ENCODE data around the gene FBXO4. TPM values are rescaled to one million over a fixed set of nuclear protein-coding genes. Genes with fewer than 3 reads are reported as not detected.

Gene FBXO4
- total and polyA plus RNA-seq, 2 experiments from 2014 or later, result 0.63 to 0.74 TPM

GRCh38 chr5:41921166-41921565, 3.9 kb upstream of the FBXO4 start:
- DNase-seq (ENCODE audit: low spot score) (no peak), ATAC-seq (no peak)
- Histone ChIP-seq H3K27me3 (ENCODE audit: insufficient read depth) (no peaks in the 10 kb centered on the region), H4K20me1 (replicated peaks; ENCODE audit: insufficient read depth) (peaks cover 10% of the 10 kb centered on the region; the same call in 1 of the 2 replicates), H3K4me3 (no peak overlapping the region), H3K4me1 (ENCODE audit: insufficient read depth) (no peaks in the 10 kb centered on the region; the same call in 1 of the 2 replicates), H3K79me2 (replicated peaks; ENCODE audit: insufficient read depth) (no peaks in the 10 kb centered on the region), H3K4me2 (no peak overlapping the region), H3K27ac (ENCODE audit: low read depth) (no peak overlapping the region), H3K9me2 (ENCODE audit: insufficient read depth) (no peaks in the 10 kb centered on the region), H3K36me3 (ENCODE audit: insufficient read depth) (peaks cover 16% of the 10 kb centered on the region; the same call in 1 of the 2 replicates), H2AFZ (no peak overlapping the region), H3F3A (replicated peaks; ENCODE audit: low read depth) (0 out of 2 replicates have a peak, but pooled peaks cover 3% of the 10 kb centered on the region)
- H3K27ac Mint-ChIP-seq, result peak overlapping the region; percentile 56; the same call in 1 of the 2 replicates
- peaks cover 9% of the 10 kb centered on the region for H3K4me1 Mint-ChIP-seq
- peaks cover 2% of the 10 kb centered on the region for H3K27me3 Mint-ChIP-seq (ENCODE audit: insufficient read depth, low read depth, poor library complexity)
- H3K36me3 Mint-ChIP-seq (ENCODE audit: low read depth), result peaks cover 23% of the 10 kb centered on the region
- TF ChIP-seq NANOG (IDR thresholded peaks at IDR 0.05; ENCODE audit: borderline replicate concordance) (no peak), CREB1 (CRISPR knock-in tag; IDR thresholded peaks at IDR 0.05; ENCODE audit: low read depth) (no peak)
- TF ChIP-seq, protein P1, sequence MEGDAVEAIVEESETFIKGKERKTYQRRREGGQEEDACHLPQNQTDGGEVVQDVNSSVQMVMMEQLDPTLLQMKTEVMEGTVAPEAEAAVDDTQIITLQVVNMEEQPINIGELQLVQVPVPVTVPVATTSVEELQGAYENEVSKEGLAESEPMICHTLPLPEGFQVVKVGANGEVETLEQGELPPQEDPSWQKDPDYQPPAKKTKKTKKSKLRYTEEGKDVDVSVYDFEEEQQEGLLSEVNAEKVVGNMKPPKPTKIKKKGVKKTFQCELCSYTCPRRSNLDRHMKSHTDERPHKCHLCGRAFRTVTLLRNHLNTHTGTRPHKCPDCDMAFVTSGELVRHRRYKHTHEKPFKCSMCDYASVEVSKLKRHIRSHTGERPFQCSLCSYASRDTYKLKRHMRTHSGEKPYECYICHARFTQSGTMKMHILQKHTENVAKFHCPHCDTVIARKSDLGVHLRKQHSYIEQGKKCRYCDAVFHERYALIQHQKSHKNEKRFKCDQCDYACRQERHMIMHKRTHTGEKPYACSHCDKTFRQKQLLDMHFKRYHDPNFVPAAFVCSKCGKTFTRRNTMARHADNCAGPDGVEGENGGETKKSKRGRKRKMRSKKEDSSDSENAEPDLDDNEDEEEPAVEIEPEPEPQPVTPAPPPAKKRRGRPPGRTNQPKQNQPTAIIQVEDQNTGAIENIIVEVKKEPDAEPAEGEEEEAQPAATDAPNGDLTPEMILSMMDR (conservative IDR thresholded peaks at IDR 0.05; ENCODE audit: low read depth in 2 of 2), result no peak
- no peaks in the 10 kb centered on the region for H3K9me3 Mint-ChIP-seq
- no peak overlapping the region for H3K4me3 Mint-ChIP-seq

DNA sequence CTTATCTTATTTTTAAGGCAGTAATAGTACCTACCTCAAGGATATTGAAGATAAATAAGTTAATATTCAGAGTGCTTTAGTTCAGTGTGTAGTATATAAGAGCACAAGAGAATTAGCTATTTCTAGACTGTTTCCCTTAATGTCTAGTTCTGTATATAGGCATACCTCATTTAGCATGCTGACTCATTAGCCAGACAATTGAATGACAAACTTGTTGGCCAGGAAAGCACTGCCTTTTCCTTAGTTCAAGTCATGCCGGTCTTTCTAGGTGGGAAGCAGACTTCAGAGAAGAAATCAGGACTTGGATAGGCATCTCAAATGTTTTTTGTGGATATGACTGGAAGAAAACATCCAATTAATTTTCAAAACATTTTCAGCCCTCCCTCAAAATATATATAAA, 3.2 kb upstream of the FBXO4 start:
- no peak overlapping the region for H3K27ac ChIP-seq (ENCODE audit: low read depth)
- H2AFZ ChIP-seq, result no peak overlapping the region
- H3K27me3 Mint-ChIP-seq (ENCODE audit: insufficient read depth, low read depth, poor library complexity), result peaks cover 6% of the 10 kb centered on the region
- no peaks in the 10 kb centered on the region for H3K9me3 Mint-ChIP-seq
- TF ChIP-seq, protein P2, sequence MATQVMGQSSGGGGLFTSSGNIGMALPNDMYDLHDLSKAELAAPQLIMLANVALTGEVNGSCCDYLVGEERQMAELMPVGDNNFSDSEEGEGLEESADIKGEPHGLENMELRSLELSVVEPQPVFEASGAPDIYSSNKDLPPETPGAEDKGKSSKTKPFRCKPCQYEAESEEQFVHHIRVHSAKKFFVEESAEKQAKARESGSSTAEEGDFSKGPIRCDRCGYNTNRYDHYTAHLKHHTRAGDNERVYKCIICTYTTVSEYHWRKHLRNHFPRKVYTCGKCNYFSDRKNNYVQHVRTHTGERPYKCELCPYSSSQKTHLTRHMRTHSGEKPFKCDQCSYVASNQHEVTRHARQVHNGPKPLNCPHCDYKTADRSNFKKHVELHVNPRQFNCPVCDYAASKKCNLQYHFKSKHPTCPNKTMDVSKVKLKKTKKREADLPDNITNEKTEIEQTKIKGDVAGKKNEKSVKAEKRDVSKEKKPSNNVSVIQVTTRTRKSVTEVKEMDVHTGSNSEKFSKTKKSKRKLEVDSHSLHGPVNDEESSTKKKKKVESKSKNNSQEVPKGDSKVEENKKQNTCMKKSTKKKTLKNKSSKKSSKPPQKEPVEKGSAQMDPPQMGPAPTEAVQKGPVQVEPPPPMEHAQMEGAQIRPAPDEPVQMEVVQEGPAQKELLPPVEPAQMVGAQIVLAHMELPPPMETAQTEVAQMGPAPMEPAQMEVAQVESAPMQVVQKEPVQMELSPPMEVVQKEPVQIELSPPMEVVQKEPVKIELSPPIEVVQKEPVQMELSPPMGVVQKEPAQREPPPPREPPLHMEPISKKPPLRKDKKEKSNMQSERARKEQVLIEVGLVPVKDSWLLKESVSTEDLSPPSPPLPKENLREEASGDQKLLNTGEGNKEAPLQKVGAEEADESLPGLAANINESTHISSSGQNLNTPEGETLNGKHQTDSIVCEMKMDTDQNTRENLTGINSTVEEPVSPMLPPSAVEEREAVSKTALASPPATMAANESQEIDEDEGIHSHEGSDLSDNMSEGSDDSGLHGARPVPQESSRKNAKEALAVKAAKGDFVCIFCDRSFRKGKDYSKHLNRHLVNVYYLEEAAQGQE (IDR thresholded peaks at IDR 0.05; ENCODE audit: unreplicated experiment), result no peak
- no peak for TF ChIP-seq EZH2phosphoT487 (IDR thresholded peaks at IDR 0.05; ENCODE audit: unreplicated experiment)
- no peak for TF ChIP-seq CREB1 (CRISPR knock-in tag; IDR thresholded peaks at IDR 0.05; ENCODE audit: low read depth)
- TF ChIP-seq NANOG (IDR thresholded peaks at IDR 0.05; ENCODE audit: borderline replicate concordance), result no peak
- no peak for TF ChIP-seq POLR2AphosphoS5 (IDR thresholded peaks at IDR 0.05; ENCODE audit: low read depth)
- no peak overlapping the region for H3K4me3 ChIP-seq
- no peak overlapping the region for H3K4me2 ChIP-seq
- ATAC-seq (no peak), DNase-seq (ENCODE audit: low spot score) (no peak)
- peaks cover 10% of the 10 kb centered on the region; the same call in 1 of the 2 replicates for H4K20me1 ChIP-seq (replicated peaks; ENCODE audit: insufficient read depth)
- H3K36me3 Mint-ChIP-seq (ENCODE audit: low read depth), result peaks cover 22% of the 10 kb centered on the region
- H3K27me3 ChIP-seq (ENCODE audit: insufficient read depth), result no peaks in the 10 kb centered on the region
- H3K27ac Mint-ChIP-seq, result no peak overlapping the region
- no peak overlapping the region for H3K4me3 Mint-ChIP-seq
- no peaks in the 10 kb centered on the region for H3K79me2 ChIP-seq (replicated peaks; ENCODE audit: insufficient read depth)
- no peaks in the 10 kb centered on the region for H3K9me2 ChIP-seq (ENCODE audit: insufficient read depth)
- H3K36me3 ChIP-seq (ENCODE audit: insufficient read depth), result peaks cover 11% of the 10 kb centered on the region; the same call in 1 of the 2 replicates
- H3F3A ChIP-seq (replicated peaks; ENCODE audit: low read depth), result 0 out of 2 replicates have a peak, but pooled peaks cover 3% of the 10 kb centered on the region
- no peaks in the 10 kb centered on the region; the same call in 1 of the 2 replicates for H3K4me1 ChIP-seq (ENCODE audit: insufficient read depth)
- H3K4me1 Mint-ChIP-seq, result peaks cover 9% of the 10 kb centered on the region

Measured in GM23338 (cell line).